ENCODE results near the gene KLHL15. TPM values are rescaled to one million over a fixed set of nuclear protein-coding genes. Genes with fewer than 3 reads are reported as not detected.

The KLHL15 gene
- total and polyA plus RNA-seq, 2 experiments from 2014 or later: 13.2 to 52.6 TPM

DNA sequence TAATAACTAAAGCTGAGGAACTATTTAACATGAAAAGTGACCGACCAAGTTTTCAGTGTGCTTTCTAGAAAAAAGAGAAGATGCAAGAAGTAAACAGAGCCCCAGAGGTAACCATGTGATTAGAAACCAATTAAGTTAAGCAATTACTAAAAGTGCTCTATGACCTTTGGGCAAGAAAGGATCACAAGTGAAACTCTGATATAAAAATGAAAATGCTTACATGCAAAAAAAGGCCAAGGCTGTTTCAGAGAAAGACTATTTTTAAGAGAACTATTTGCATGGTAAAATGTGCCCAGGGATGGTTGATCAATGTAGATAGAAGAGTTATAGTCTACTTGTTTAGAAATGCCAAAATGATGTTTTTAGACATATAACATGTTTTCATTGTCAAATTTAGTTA is 22.0 kb downstream of the KLHL15 start:
- Histone ChIP-seq H3K27ac (no peak overlapping the region), H3K27me3 (no peaks in the 10 kb centered on the region), H3K36me3 (replicated peaks; ENCODE audit: insufficient read depth, low read depth) (no peaks in the 10 kb centered on the region), H3K79me2 (peaks cover 74% of the 10 kb centered on the region), H4K20me1 (ENCODE audit: insufficient read depth, poor library complexity, severe bottlenecking) (peaks cover 17% of the 10 kb centered on the region), H2AFZ (no peak overlapping the region), H3K9me3 (ENCODE audit: low read depth) (no peaks in the 10 kb centered on the region), H3K4me2 (no peak overlapping the region), H3K4me1 (ENCODE audit: insufficient read depth) (no peaks in the 10 kb centered on the region), H3K4me3 (no peak overlapping the region), H3K9me2 (replicated peaks; ENCODE audit: insufficient read depth) (no peaks in the 10 kb centered on the region)
- TF ChIP-seq EZH2phosphoT487 (IDR thresholded peaks at IDR 0.05; ENCODE audit: low read depth, severe bottlenecking, unreplicated experiment) (no peak), EZH2 (IDR thresholded peaks at IDR 0.05; ENCODE audit: borderline replicate concordance) (no peak)
- TF ChIP-seq, protein P1, sequence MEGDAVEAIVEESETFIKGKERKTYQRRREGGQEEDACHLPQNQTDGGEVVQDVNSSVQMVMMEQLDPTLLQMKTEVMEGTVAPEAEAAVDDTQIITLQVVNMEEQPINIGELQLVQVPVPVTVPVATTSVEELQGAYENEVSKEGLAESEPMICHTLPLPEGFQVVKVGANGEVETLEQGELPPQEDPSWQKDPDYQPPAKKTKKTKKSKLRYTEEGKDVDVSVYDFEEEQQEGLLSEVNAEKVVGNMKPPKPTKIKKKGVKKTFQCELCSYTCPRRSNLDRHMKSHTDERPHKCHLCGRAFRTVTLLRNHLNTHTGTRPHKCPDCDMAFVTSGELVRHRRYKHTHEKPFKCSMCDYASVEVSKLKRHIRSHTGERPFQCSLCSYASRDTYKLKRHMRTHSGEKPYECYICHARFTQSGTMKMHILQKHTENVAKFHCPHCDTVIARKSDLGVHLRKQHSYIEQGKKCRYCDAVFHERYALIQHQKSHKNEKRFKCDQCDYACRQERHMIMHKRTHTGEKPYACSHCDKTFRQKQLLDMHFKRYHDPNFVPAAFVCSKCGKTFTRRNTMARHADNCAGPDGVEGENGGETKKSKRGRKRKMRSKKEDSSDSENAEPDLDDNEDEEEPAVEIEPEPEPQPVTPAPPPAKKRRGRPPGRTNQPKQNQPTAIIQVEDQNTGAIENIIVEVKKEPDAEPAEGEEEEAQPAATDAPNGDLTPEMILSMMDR (IDR thresholded peaks at IDR 0.05; ENCODE audit: poor library complexity): no peak
- DNase-seq (ENCODE audit: low spot score): no peak
- WGBS (ENCODE audit: low lambda C conversion rate, missing lambda C conversion rate): 91% methylated on average over 1 of the region's 1 CpG

- TF ChIP-seq EZH2phosphoT487 (IDR thresholded peaks at IDR 0.05; ENCODE audit: low read depth, severe bottlenecking, unreplicated experiment) (no peak), EZH2 (IDR thresholded peaks at IDR 0.05; ENCODE audit: borderline replicate concordance) (no peak)
- TF ChIP-seq, protein P1 (IDR thresholded peaks at IDR 0.05; ENCODE audit: poor library complexity): no peak
- Histone ChIP-seq H3K9me2 (replicated peaks; ENCODE audit: insufficient read depth) (no peaks in the 10 kb centered on the region), H3K9me3 (ENCODE audit: low read depth) (no peaks in the 10 kb centered on the region), H3K27me3 (no peaks in the 10 kb centered on the region), H3K4me2 (no peak overlapping the region), H3K4me1 (ENCODE audit: insufficient read depth) (no peaks in the 10 kb centered on the region), H3K4me3 (no peak overlapping the region), H2AFZ (no peak overlapping the region), H4K20me1 (ENCODE audit: insufficient read depth, poor library complexity, severe bottlenecking) (peaks cover 3% of the 10 kb centered on the region), H3K79me2 (peaks cover 59% of the 10 kb centered on the region), H3K36me3 (replicated peaks; ENCODE audit: insufficient read depth, low read depth) (no peaks in the 10 kb centered on the region), H3K27ac (no peak overlapping the region)
- DNase-seq (ENCODE audit: low spot score): no peak
- WGBS (ENCODE audit: low lambda C conversion rate, missing lambda C conversion rate): 49% methylated on average over 2 of the region's 2 CpGs
Measured at GRCh38 chrX:24002792-24003191, 24.2 kb downstream of the KLHL15 start.

DNA sequence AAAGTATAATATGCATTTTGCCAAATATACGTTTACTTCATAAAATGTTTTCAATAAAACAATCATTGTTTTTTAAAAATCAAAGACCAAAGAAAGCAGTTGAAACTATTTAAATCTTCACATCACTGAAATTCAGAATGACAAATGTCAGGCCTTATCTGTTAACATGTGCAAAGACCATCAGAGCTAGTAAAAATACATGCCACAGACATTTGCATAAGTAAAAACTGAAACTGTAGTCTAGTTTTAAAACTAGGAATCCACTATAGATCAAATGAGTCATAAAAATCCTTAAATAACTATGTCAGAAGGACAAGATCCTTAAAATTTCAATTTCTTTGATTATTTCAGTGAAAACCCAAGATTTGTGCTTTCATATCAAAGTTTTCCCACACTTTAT is 24.8 kb downstream of the KLHL15 start:
- Histone ChIP-seq H4K20me1 (ENCODE audit: insufficient read depth, poor library complexity, severe bottlenecking) (peaks cover 3% of the 10 kb centered on the region), H3K27me3 (no peaks in the 10 kb centered on the region), H3K4me2 (no peak overlapping the region), H3K4me3 (no peak overlapping the region), H3K4me1 (ENCODE audit: insufficient read depth) (no peaks in the 10 kb centered on the region), H3K9me3 (ENCODE audit: low read depth) (no peaks in the 10 kb centered on the region), H3K9me2 (replicated peaks; ENCODE audit: insufficient read depth) (no peaks in the 10 kb centered on the region), H2AFZ (no peak overlapping the region), H3K79me2 (peaks cover 59% of the 10 kb centered on the region), H3K36me3 (replicated peaks; ENCODE audit: insufficient read depth, low read depth) (no peaks in the 10 kb centered on the region), H3K27ac (no peak overlapping the region)
- no peak for DNase-seq (ENCODE audit: low spot score)
- no peak for TF ChIP-seq EZH2phosphoT487 (IDR thresholded peaks at IDR 0.05; ENCODE audit: low read depth, severe bottlenecking, unreplicated experiment)
- TF ChIP-seq, protein P1 (IDR thresholded peaks at IDR 0.05; ENCODE audit: poor library complexity): no peak
- WGBS (ENCODE audit: low lambda C conversion rate, missing lambda C conversion rate): 96% methylated on average over 1 of the region's 1 CpG

GRCh38 chrX:23999671-24000070 is 27.3 kb downstream of the KLHL15 start:
- H3K9me3 ChIP-seq (ENCODE audit: low read depth): no peaks in the 10 kb centered on the region
- no peaks in the 10 kb centered on the region for H3K9me2 ChIP-seq (replicated peaks; ENCODE audit: insufficient read depth)
- 96% methylated on average over 5 of the region's 5 CpGs for WGBS (ENCODE audit: low lambda C conversion rate, missing lambda C conversion rate)
- no peak overlapping the region for H2AFZ ChIP-seq
- H3K36me3 ChIP-seq (replicated peaks; ENCODE audit: insufficient read depth, low read depth): no peaks in the 10 kb centered on the region
- H3K27me3 ChIP-seq: no peaks in the 10 kb centered on the region
- no peak overlapping the region for H3K4me3 ChIP-seq
- H3K79me2 ChIP-seq: peaks cover 49% of the 10 kb centered on the region
- H3K4me2 ChIP-seq: no peak overlapping the region
- H3K4me1 ChIP-seq (ENCODE audit: insufficient read depth): no peaks in the 10 kb centered on the region
- no peak for DNase-seq (ENCODE audit: low spot score)
- H3K27ac ChIP-seq: no peak overlapping the region
- no peaks in the 10 kb centered on the region for H4K20me1 ChIP-seq (ENCODE audit: insufficient read depth, poor library complexity, severe bottlenecking)
- TF ChIP-seq EZH2 (IDR thresholded peaks at IDR 0.05; ENCODE audit: borderline replicate concordance) (no peak), EZH2phosphoT487 (IDR thresholded peaks at IDR 0.05; ENCODE audit: low read depth, severe bottlenecking, unreplicated experiment) (no peak)
- TF ChIP-seq, protein P1 (IDR thresholded peaks at IDR 0.05; ENCODE audit: poor library complexity): no peak

All from hepatocyte (in vitro differentiated cells).